Panc1 (cell line): ENCODE results near the gene SMURF1.

Experiments
- CTCF ChIP-seq: fragments of 450-650 bp; IDR thresholded peaks from 2 replicates; pipeline ENCODE4 v1.5.1; 2017; ENCODE audit warnings: mild to moderate bottlenecking
- POLR2AphosphoS5 ChIP-seq: IDR thresholded peaks from 2 replicates; pipeline ENCODE4 v1.6.1; 2012; ENCODE audit warnings: mild to moderate bottlenecking, low read depth, low read length, moderate library complexity
- SIN3A ChIP-seq: IDR thresholded peaks from 2 replicates; pipeline ENCODE4 v1.6.1; 2012; ENCODE audit warnings: low read depth, mild to moderate bottlenecking, low read length, moderate library complexity, borderline replicate concordance; ENCODE audit not compliant: insufficient read depth

GRCh38 chr7:99106821-99107241 lies 37.1 kb downstream of the SMURF1 start:
- TF ChIP-seq CTCF = no peak
- TF ChIP-seq POLR2AphosphoS5 = no peak
- no peak for TF ChIP-seq SIN3A
